A172 (cell line): ENCODE data around the gene IGSF21. TPM values are rescaled to one million over a fixed set of nuclear protein-coding genes. Genes with fewer than 3 reads are reported as not detected.
A peak's percentile ranks its signal among the peaks of the same experiment; 100 is the strongest.

ENCODE experiments used
- DNase-seq: peaks from one replicate; pipeline ENCODE4 v3.0.0-alpha.2; 2015; ENCODE audit warnings: low spot score
- total RNA-seq: library from RNA; depleted of rRNA; stranded (reverse); fragments of >200 nt; shearing (Covaris generic); gene quantifications from 2 replicates; pipeline ENCODE4 v1.2.3, GENCODE V29; 2014

Gene IGSF21
- total RNA-seq, 1 experiment from 2014 or later, result not detected

DNA sequence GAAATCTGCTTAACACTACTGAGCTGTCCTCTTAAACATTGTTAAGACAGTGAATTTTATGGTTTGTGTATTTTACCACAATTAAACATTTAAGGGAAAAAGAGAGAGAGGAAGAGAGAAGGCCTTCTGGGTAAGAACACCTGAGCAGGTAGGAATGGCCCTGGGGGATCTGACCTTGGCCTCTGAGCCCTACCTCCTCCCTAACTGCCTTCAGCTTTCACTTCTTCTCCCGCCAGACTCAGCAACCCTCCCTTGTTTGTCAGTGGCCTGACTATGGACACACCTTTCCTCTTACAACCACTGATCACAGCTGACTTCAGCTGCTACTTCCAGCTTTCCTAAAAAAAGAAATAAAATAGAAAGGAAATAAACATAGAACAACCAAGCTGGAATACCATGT, 13.5 kb upstream of the IGSF21 start:
- no peak for DNase-seq

- no peak for DNase-seq
Measured at GRCh38 chr1:18097206-18097605, 10.4 kb upstream of the IGSF21 start.

DNA sequence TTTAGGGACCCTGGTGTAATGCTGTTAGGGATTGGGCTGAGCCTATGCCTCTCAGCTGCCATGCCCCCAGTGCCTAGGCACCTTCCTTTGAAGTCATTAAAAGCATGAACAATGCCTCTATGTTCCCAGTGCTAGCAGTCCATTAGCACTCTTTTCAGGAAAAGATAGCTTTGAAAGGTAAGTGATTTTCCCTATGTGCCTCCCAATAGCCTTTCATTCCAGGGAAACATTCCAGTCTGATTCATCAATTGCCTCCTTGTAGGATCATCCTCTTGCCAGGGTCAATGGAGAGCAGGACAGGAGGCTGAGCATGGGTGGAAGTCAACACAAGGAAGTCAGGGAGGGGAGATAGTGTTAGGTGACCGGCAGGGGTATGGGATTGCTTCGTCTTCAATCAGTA, 8.6 kb upstream of the IGSF21 start:
- no peak for DNase-seq

GRCh38 chr1:18100060-18100459, 7.5 kb upstream of the IGSF21 start:
- DNase-seq, result no peak

DNA sequence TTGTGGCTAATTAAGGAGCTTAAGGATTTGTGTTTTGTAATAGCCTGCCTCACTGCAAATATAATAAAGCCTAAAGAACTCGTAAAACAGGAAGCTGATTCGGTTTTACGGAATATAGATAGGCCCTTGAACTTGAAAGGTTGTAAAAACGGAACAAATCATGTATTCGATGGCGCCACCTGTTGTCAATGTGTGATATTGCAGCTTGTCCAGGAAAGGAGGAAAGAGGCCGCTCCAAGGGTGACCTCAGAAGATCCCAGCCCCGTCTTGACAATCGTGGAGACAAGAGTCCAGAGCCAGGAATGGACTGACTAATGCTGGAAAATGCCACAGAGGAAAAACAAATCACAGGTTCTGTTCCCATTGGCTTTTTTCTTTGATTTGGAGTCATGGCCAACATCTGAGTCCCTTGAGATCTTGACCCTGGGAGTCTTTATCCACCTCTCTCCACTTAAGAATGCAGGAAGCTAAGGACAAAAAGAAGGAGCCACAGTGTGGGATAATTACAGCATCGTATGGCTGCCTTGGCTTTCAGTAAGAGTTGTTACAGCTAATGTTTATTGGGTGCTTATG, 7.0 kb upstream of the IGSF21 start:
- peak; percentile 36 for DNase-seq

DNA sequence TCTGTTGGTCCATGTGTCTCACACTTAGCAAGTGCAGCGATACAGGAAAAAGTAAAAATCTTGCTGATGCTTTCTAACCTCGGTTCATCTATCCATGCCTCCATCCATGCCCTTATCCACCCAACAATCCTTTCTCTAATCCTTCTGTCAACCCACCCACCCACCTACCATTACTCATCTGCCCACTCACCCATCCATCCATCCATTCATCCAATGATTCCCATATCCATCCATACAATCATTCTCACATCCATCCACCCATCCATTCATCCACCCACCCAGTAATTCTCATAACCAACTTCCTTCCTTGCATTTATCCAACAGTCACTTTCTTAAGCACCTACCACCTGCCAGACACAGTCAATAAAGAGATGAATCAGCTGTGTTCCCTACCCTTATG, 6.1 kb upstream of the IGSF21 start:
- no peak for DNase-seq

GRCh38 chr1:18103788-18104421, 3.7 kb upstream of the IGSF21 start:
- DNase-seq, result no peak

DNA sequence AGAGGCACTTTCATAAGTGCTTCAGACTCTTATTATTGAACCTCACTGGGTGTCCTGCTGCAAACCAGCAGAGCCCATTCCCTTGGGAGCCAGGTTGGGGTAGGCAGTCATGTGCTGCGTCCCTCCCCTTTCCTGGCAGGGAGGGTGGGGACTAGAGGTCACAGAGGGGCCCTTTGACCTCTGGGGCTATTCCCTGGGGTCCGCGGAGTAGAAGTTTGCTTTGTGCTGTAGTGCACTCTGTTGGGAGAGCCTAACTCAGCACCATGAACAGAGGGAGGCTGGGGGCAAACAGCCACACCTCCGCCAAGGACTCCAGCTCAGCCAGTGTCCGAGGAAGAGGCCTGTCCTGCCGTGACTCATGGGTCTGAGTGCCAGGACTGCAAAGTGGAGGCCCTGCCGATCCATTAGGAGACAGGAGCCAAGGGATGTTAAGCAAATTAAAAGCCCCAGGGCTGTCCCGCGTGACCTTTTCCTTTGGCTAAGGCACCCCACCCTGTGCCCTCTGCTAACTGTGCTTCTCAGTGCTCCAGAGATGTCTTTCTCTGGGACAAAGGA, 3.0 kb upstream of the IGSF21 start:
- peak; percentile 4 for DNase-seq

- DNase-seq, result no peak
Measured at GRCh38 chr1:18105196-18105595, 2.4 kb upstream of the IGSF21 start.

DNA sequence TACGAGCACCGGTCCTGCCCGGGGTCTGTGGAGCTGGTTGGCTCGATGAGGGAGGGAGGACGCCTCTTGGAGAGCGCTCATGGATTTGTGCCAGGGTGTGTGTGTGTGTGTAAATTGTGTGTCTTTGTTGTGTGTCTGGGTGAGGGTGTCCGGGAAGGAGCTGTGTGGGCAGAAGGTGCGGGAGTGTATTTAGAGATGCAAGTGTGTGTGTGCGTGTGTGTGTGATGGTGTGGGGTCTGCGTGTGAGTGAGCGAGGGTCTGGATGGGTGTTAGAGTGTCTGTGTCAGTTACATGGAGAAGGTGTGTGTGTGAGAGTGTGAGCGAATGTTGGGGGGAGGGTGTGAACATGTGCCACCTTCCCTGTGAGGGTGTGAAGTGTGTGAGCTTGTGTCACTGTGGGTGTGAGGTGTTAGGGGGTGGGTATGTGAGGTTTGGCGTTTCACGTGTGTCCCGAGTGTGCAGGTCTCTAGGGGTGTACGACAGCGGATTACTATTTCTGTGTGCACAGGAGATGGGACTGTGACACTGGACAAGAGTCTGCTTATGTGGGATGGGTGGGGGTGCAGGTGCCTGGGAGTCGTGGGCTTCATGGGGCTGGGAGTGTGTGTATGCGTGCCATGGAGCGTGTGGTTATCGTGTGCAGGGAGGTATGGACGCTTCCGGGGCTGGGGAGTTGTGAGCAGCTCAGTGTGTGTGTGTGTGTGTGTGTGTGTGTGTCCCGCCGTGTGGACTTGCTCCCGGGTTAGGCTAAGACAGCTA, 880 bp downstream of the IGSF21 start:
- no peak for DNase-seq

GRCh38 chr1:18109058-18109755, 1.6 kb downstream of the IGSF21 start:
- DNase-seq, result no peak

DNA sequence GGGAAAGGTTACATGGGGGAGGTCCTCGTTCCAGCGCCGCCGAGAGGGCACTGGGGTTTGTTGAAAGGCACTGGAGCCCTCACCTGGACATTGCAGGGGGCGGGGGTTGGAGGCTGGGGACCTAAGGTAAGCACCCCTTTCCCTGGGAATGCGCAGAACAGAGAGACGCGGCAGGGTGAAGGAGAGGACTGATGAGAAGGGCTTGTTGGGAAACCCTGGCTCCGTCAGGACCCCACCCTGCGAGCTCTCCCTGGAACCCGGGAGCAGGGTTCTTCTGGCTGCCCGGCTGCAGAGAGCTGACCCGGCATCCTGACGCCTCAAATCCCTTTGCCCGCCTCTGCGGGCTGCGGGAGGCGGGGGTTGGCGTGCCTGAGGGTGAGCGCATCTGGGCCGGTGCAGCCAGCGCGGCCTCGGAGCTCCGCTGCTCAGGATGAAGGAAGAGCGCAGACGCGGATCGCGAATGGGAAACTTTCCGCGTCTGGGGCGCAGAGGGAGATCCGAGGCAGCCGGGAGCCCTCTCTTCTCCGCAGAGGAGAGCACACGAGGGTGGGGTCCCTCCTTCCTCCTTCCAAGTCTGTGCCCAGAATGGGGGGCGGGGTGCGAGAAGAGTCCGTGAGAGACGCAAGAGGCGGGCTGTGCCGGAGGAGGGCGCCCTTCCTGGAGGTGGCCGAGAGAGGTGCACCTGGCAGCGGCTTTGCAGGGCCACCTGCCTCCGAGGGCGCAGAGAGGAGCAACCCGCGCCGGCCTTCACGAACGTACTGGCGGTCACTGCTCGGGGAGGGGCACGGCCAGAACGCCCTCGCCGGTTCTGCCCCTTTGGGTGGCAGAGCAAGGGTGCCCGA, 2.4 kb downstream of the IGSF21 start:
- no peak for DNase-seq

- no peak for DNase-seq
Measured at GRCh38 chr1:18110598-18110939, 3.0 kb downstream of the IGSF21 start.

DNA sequence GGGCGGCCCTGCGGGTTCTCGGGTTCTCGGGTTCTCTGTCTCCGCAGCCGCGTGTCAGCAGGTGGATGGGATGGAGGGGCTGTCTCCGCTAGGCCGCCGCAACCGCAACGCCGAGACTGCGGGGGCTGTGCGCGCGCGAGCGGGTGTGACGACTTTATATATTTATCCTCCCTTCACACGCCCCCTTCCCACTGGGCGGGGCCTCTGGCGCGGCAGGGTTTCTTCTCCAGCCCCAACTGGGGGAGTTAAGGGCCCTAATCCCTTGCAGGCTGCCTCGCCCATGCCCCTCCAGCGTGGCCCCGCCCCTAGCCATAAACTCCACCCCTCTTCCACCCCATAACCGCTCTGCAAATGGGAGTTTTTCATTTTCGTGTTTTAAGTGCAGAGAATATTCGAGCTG, 3.4 kb downstream of the IGSF21 start:
- no peak for DNase-seq

DNA sequence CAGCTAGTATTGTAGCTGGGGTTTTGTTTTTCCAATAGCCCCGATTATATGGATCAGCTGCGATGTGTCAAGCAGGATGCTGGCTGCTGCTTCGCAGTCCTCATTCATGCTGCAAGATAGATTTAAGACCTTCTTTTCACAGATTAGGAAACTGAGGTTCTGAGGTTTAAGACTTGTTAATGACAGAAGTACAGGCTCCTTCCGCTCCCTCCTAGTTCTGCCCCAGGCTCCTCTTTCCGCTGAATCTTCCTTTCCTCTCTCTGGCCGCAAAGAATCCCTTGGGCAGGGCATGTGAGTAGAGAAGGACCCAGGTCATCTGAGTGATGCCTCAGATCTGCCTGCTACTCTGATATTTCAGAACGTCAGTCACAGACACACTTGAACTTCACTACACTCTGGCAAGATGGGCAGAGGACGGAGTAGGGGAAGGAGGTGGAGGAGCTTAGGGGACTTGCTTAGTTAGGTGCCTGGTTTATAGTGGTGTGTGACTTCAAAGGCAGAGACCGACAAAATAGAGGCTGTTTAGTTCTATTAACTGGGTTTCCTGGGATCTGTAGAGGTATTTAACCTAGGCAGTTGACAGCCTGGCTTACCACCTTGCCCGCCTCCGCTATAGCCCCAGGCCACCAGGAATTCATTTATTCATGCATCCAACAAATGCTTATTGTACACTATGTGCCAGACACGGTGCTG, 4.2 kb downstream of the IGSF21 start:
- no peak for DNase-seq

DNA sequence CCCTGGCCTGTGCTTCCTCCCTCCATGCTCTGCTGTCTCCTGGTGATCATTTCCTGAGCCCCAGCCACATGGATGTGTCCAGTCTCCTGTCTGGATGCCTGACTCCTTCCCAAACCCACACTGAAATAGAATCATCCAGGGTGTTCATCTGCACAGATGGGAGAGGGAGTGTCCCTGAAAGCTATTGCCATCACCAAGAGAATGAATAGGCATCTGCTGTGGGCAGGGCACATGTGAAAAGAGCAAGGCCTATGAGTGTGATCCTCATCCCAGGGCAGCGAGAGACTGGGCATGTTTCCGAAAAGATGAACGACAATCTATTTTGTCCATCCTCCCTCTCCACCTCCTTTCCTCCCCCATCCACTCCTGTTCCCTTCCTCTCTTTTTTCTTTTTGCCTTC, 5.0 kb downstream of the IGSF21 start:
- DNase-seq, result no peak

DNA sequence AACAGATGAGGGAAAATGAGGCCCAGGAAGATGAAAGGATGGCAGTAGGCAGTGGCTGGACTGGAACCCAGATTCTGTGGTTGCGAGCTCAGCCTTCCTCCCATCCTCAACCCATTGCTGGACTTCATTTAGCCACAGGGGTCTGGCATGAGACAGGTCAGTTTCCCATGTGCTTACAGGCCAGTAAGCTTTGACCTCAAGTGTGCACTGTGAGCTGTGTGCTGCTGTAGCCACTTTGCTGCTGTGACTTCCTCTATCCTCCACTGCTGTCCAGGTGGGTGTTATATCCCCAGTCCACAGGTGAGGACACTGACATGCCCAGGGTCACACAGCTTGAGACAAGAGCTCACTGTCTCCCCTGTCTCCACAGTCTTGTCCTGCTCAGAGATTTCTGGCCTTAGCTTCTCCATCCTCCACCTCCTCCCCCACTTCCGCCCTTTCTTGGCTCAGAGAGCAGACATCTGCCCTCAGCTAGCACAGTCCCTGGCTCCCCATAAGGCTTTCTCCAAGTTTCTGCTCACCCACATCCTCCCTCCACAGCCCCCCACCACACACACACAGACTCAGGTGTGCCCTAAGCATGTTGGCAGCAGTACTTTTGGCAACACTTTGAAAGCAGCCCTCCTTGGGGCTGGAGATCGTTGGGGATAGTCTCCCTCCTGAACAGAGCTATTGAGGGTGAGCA, 7.3 kb downstream of the IGSF21 start:
- no peak for DNase-seq

- no peak for DNase-seq
Measured at GRCh38 chr1:18116777-18117176, 9.2 kb downstream of the IGSF21 start.

DNA sequence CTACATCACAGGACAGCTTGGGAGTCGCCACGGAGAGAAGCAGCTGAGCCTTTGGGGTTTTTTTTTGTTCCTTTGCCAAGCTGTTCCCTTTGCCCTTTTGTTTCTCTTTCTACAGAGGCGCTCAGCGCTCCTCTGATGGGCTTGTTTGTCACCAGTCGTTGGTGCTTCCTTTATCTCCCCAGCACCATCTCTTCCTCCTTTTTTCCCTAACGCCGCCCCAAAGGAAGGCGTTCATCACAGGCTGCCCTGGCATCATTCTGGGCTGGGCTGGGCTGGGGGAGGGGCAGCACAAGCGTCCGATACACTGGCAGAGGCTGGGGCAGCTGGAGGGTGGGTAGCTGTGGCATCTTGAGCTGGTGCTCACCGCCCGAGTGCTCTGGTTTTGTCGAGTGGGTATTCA, 10.5 kb downstream of the IGSF21 start:
- DNase-seq, result no peak

GRCh38 chr1:18118491-18118890, 10.9 kb downstream of the IGSF21 start:
- DNase-seq, result no peak
